ENCODE results near the gene LTF. TPM values are rescaled to one million over a fixed set of nuclear protein-coding genes. Genes with fewer than 3 reads are reported as not detected.
"Not testable (repeated sequence)": the region's sequence is repeated elsewhere in the genome, so short reads cannot be mapped to it uniquely, and the experiment has no call there.

The LTF gene
- total RNA-seq, 2 donors from 2014 or later = 3.6 to 3.7 TPM

DNA sequence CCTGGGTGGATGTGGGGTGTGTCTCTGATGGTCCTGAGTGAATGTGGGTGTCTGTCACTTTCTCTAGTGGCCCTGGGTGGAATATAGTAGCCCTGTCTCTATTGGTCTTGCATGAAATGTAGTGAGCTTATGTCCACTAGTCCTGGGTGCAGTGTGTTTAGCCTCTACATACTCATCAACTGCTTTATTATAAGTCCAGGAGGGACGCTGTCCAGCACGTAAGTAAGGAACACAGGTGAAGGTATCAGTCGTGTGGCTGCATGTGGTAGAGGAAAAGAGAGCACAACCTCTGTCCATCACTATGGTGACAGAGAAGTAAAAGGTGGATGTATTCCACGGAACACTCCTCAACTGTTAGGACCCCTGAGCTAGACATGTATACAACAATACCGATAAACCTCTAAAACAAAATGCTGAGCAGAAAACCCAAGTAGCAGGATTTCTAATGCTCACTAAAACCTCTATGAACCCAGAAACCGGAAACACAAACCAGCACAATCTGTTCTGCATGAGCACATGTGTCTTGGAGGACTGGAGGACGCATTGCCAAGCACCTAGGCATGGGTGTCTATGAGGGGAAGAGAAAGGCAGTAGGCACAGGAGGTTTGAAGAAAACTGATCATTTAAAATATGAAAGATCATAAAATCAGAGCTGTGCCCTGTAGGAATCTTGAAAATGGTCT is 11.0 kb downstream of the LTF start:
- intact Hi-C loops (cut with DNase I) = loop anchor here in 1 of 2 donors (5.0 kb wide), 1 partner anchor 1126 kb away; no protein-coding TSS in a partner anchor

DNA sequence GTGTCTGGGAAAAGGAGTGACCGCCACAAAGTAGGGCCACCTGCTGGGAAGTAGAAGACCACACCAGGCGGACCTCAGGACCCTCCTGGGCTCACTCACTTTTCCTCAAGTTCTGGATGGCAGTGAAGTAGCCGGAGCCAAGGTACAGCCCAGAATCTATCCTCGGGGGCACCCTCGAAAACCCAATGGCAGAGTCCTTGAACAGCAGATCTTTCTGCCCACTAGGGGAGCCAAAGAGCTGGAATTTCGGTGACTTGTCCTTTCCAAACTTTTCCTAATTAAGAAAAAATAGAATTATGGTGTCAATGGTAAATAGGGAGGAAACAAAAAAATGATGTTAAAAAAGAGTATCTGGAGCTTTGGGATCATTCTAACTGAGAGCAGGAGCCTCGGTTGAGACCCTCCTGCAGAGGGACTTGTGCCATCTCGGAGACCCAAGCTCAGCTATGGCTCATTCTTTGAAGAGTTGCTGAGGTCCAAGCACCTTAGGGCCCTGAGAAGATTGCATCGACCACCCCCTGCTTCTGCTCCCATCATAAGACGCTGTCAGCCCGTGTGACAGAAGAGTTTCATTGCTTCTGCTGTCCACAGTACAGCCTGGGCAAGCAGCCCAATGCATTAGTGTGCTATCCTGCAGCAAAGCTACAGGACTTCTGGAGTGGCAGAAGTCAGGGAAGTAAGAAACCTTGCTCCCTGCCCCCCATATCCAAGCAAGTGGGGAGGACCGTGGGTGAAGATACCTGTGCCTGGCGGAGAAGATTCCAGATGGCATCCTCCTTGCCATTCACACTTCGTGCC is 14.8 kb downstream of the LTF start:
- DNase-seq (ENCODE audit: low spot score) = no peak
- intact Hi-C loops (cut with DNase I) = loop anchor here in 1 of 2 donors (5.0 kb wide), 1 partner anchor 1123 kb away; no protein-coding TSS in a partner anchor

More for the DNA sequence above, 11.0 kb downstream of the LTF start:
- DNase-seq (ENCODE audit: low spot score) = no peak

DNA sequence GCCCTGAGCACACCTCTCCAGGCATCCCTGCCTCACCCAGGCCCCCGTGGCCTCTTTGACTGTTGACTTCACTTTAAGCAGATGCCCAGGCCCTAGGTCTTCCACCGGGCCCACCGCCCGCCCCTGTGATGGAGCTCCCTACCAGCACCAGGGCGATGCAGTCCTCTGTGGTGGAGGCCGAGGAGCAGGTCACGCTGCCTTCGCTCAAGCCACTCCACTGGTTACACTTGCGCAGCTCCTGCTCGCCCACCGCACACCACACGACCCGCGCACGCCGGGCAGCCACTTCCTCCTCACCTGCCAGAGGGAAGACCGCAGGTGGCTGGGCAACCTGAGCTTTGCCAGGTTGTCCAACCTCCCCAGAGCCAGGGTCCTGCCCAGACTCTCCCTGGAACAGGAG is 16.0 kb downstream of the LTF start:
- DNase-seq (ENCODE audit: low spot score) = no peak
- intact Hi-C loops (cut with DNase I) = no loop called here

DNA sequence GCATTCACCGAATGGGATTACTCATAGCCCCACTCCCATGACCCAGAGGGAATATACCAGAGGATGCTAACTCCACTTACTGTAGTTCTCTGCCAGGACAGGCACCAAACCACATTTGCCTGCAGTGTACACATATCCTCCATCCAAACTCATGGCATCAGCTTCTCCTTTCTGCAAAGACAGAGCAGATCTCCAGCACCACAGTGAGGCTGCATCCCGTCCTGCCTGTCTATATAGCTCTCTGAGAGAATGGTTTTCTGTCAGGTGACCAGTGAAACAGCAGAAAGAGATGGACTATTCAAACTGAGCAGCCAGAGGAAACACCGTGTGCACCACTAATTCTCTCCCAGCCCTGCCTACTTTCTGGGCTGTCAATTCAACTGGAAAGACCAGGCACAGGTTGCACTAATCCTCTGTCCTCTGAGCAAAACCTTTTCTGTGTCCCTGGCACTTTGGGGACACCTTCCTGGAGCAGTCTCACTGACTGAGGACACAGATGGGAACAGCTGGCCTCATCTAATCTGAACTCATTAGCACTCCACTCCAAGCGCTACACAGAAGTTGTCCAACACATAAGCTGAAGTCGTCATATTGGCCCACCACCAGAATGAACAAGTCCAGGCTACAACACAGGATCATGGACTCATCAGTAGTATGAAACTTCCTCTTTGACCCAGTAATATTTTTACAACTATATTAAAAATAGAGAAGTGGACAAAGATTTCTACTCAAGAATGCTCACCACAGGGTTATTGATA is 17.3 kb downstream of the LTF start:
- no peak for DNase-seq (ENCODE audit: low spot score)
- intact Hi-C loops (cut with DNase I) = no loop called here

DNA sequence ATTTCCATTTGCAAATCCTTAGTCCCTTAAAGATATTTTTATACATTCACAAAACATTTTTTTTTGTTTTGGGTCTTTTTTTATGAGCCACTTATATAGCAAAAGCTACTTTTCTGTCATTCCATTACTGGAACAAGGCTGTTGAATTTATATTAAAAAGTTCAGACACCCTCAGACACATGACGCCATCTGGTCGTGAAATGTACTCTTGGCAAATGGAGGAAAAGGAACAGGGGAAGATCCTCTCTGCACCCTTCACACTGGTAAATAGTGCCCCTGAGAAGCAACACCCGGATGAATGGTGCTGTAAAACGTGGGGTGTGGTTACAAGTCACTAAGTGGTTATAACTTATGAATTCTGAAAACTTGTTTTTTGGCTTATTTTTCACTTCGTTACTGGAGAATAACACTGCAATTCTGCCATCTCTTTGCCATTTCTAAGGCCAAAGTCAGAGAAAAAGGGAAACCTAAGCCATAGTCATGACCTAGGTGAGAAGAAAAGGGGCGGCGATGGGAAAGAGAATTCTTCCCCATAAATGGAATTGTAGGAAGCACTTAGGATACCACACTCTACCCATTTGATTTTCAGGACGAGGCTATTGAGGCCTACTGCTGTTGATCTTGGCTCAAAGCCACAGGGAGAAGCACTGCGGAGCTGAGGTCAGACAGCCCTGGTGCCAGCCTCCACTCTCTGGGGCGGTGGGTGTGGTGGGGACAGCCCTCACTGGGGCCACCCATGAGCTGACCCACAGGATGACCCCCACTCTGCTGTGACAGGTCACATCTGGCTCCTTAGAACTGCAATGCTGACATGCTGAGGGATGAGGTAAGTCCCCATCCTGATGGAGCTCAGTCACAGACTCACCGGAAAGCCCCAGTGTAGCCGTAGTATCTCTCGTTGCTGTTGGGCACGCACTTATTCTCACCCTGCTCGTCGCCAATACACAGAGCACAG is 21.9 kb downstream of the LTF start:
- no peak for DNase-seq (ENCODE audit: low spot score)
- intact Hi-C loops (cut with DNase I) = no loop called here

DNA sequence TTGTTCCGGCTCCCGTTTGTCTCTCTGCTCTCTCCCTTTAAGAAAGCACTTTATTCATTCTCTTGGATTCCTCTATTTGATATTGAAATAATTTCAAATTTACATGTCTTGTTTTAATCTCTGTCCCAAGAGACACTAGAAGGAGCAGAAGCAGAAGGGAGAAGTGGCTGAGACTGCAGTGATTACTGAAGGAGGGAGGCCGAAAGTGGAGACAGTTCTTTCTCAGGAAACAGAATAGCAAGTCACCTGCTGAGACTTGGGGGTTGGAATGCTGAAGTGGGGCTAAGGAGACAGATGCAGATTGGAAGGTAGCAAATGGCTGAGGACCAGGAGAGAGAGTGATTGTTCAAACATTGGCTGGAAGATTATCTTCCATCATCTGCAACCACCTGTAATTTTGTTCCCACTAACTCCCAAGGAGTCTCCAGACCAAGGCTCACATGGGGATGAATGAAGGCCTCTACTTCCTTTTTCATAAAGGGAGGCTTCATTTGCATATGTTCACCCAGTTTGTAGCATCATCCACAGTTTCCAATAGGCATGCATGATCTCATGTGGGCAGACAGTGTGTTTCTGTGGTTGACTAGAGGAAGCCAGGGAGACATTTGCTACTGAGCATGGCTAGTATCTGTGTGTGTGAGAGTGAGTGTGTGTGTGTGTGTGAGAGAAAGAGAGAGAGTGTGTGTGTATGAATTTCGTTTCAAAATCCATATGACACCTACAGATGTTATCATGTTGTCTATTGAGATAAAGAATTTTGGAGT is 24.0 kb downstream of the LTF start:
- no peak for DNase-seq (ENCODE audit: low spot score)
- intact Hi-C loops (cut with DNase I) = no loop called here

DNA sequence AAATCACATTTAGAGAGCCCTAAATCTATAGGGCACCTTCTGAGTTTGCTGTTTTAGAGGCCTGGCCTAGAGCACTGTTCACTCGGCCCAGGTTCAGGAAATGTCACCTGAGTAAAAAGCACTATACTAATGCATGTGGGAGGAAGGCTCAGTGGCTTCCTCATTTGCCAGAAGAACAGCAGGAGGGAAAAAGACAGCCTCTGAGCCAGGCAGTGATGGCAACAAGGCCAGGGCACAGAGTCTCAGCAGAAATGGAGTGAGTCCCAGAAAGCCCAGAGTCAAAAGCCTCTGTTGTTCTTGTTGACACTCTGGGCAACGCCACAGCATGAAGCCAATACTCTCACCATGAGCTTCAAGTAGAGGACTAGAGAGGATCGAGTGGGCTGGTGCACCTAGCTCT is 25.9 kb downstream of the LTF start:
- intact Hi-C loops (cut with DNase I) = no loop called here
- DNase-seq (ENCODE audit: low spot score) = no peak

DNA sequence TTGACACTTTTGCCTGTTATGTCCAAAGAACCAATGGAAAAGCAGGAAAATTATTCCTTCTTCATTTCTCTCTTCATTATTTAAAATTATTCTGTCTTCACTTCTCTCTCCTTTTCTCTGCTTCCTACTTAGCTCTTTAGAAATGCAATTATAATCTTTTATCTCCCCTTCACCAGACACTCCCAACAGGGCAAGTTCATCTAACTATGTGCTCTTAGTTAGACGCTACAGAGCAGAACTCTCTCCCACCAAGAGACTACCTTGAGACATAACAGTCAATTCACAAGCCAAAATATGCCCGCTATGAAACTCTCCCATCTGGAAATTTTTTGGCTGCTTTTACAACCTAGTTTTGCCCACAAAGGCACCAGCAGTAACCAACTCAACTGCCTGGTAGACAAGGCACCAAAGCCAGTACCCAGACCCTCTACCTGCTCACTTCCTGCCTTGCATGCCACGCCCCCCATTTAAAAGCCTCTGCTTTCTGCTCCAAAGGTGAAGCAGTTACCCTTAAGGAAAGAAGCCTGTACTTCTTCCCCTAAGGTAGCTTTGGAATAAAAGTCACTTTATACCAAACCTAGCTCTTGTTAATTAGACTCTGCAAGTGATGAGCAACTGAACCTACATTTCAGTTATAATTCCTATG is 29.5 kb downstream of the LTF start:
- intact Hi-C loops (cut with DNase I) = no loop called here
- DNase-seq (ENCODE audit: low spot score) = no peak

DNA sequence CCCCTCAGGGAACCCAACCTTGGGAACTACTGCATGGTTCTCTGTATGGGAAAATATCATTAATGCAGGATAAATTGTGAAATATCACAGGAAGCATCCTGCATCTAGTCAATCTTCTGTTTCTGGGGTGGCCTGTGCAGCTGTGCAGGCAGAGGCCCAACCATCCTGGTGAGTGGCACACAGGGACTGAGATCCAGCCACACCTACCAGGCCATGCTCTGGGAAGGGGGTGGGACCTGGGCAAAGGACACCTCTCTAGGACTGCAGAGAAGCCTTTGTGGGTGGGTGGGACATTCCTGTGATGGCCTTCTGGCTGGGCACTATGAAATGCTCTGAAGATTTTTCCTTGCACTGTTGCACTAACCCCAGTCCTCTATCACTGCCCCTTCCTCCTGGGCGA is 30.9 kb downstream of the LTF start:
- no peak for DNase-seq (ENCODE audit: low spot score)
- intact Hi-C loops (cut with DNase I) = no loop called here

DNA sequence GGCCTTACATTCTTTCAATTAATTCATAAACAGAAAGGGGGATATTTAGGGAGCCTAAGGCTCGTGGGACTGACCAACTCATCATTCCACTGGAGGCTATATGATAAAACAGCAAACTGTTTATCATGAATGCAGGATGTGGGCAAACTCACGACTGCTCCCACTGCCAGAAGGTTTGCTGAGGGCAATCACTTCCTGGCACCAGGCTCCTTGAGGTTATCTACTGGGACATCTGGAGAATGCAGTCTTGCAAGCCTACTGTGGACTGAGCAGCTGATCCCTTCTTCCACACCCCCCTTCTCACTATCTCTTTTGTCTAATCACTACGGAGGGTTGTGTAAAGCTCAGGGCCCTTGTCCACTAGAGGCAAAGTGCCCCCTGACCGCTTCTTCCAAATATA is 31.6 kb downstream of the LTF start:
- intact Hi-C loops (cut with DNase I); DNase-seq (ENCODE audit: low spot score): not testable (repeated sequence)

DNA sequence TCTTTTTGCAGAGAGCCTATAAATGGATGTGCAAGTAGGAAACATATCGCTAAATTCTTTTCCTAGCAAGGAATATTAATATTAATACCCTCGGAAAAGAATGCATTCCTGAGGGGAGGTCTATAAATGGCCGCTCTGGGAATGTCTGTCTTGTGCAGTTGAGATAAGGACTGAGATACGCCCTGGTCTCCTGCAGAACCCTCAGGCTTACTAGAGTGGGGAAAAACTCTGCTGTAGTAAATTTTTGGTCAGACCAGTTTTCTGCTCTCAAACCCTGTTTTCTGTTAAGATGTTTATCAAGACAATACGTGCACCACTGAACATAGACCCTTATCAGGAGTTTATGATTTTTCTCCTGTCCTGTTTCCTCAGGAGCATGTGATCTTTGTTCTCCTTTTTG is 32.8 kb downstream of the LTF start:
- intact Hi-C loops (cut with DNase I); DNase-seq (ENCODE audit: low spot score): not testable (repeated sequence)

DNA sequence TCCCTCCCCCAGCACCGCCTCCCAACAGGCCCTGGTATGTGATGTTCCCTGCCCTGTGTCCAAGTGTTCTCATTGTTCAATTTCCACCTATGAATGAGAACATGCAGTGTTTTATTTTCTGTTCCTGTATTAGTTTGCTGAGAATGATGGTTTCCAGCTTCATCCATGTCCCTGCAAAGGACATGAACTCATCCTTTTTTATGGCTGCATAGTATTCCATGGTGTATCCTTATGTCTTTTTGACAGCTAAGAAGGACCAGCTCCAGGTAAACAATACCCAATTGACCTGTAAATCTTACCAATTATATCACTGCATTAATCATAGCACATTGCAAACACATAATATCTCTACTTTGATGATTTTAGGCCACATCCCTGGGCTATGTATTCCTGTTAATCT is 33.8 kb downstream of the LTF start:
- DNase-seq (ENCODE audit: low spot score); intact Hi-C loops (cut with DNase I): not testable (repeated sequence)

DNA sequence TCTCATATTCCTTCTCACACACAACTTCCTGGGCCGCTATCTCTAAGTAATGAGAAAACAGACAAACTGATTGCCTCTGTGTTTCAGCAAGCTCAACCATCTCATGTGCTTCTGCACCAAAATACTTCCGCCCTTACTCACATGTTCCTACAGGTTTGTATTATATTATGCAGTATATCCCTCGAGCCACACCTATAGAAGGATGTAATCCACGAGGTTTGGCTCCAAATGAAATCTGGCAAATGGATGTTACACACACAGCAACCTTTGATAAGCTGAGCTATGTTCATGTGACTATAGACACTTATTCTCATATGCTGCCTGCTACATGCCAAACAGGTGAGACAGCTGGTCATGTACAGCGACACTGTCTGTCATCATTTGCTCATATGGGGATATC is 35.0 kb downstream of the LTF start:
- intact Hi-C loops (cut with DNase I) = no loop called here
- no peak for DNase-seq (ENCODE audit: low spot score)

DNA sequence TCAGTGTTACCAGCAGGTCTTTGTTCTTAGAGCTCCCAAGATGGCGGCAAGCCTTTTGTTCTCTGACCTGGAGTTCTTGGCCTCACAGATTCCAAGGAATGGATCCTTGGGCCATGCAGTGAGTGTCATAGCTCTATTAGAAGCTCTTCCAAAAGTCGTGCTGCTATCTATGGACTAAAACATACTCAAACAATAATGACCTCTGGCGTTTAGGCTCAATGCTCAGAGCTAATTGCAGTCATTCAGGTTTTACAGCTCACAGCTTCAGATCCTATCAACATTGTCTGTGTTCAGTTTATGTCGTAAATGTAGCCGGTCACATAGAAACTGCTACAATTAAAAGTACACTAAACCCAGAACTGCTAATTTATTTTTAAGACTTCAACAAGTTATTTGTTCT is 35.5 kb downstream of the LTF start:
- no peak for DNase-seq (ENCODE audit: low spot score)
- intact Hi-C loops (cut with DNase I) = no loop called here

DNA sequence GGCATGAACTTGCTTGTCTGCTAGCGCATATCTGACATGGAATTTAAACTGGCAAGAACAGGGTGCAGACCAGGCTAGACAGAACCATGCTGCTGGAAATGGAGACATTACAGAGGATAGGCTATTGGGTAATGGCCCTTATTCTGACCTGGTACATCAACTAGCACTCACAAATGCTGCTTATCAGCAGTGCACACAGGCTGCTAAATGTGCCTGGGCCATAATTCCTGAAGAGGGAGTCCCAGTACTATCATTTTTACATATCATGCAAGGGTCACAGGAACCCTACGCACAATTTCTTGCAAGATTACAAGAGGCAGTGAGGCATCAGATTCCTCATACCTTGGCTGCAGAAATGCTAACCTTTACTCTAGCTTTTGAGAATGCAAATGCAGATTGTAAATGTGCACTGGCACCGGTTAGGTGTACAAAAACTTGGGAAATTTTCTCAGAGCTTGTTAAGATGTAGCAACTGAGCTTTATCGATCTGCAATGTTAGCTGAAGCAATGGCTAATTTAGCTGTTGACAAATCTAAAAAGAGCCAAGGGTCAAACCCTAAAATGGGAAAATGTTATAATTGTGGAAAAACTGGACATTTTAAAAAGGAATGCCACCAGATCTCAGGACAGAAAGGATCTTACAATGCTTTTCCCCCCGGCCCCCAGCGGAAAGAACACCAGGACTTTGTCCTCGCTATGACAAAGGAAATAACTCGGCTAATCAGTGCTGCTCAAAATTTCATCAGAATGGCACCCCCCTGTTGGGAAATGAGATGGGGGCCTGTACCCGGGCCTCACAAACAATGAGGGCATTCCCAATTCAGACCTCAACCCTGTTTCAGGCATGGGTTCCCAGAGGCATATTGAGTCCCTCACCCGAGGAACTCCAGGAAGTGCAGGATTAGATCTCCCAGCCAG is 36.5 kb downstream of the LTF start:
- intact Hi-C loops (cut with DNase I) = no loop called here

DNA sequence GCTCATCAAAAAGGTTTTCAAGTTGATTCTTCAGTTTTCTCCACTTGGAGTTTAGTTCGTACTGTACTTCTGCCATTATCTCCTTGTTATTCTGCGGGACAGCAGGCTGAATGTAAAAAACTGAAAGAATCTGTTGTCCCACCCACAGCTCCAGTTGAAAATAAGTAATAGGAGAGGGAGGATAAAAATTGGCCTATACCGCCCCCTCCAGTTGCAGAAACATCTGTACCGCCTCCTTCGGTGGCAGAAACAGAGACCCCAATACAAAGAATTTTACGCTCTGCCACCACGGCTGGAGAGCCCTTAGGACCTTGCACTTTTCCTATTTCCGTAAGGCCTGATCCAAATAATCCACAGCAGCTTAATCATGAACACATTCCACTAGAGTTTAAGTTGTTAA is 37.3 kb downstream of the LTF start:
- DNase-seq (ENCODE audit: low spot score); intact Hi-C loops (cut with DNase I): not testable (repeated sequence)

More for the DNA sequence above, 36.5 kb downstream of the LTF start:
- no peak for DNase-seq (ENCODE audit: low spot score)

DNA sequence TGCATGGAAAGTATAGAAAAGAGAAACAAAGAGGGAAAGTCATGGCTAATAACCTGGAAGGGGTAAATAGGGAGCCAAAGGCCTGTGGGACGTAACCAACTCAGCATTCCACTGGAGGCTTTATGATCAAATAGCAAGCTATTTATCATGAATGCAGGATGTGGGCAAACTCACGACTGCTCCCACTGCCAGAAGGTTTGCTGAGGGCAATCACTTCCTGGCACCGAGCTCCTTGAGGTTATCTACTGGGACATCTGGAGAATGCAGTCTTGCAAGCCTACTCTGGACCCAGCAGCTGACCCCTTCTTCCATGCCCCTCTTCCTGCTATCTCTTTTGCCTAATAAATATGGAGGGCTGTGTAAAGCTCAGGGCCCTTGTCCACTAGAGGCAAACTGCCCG is 38.2 kb downstream of the LTF start:
- DNase-seq (ENCODE audit: low spot score); intact Hi-C loops (cut with DNase I): not testable (repeated sequence)

Data from posterior vena cava (tissue), 2 donors.